HS-27A (cell line): ENCODE data around the gene ALG5.

Experiments used
- DNase-seq: peaks from one replicate; pipeline ENCODE4 v3.0.0-alpha.2; 2012; ENCODE audit warnings: low read depth, missing footprints

ALG5 gene

DNA sequence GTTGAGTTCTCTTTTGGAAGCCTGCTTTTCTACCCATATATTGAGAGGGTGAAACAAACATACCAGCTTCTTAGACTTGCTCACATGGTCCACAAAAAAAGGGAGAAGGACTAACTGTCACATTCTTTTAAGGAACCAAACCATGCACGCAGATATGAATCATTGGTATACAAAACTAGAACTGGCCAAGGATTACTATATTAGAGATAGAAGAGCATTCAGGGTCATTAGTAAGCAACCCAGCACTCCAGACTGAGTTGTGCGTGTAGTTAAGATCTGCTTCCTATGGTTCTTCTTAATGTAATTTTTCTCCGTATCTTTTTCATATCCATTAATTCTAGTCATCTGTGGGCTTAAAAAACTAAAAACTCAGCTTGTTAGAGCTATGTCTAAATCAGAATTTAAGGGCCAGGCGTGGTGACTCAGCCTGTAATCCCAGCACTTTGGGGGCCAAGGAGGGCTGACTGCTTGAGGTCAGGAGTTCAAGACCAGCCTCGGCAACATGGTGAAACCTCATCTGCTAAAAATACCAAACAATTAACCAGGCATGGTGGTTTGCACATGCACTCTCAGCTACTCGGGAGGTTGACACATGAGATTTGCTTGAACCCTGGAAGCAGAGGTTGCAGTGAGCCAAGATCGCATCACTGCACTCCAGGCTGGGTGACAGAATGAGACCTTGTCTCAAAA lies 19.6 kb downstream of the ALG5 start:
- no peak for DNase-seq

DNA sequence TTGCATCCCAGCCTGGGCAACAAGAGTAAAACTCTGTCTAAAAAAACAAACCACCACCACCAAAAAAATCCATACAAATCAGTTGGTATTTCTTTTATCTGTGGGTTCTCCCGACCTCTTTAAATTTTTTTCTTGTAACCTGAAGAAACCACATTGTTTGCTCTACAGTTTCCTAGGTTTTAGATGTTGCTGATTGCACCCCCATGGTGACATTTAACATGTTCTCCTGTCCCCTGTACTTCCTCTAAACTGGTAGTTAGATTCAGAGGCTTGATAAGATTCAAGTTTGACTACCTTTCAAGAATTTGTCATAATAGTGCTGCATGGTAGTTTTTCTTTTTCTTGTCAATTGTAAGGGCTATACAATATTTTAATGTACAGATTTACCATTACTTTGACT lies 24.0 kb downstream of the ALG5 start:
- no peak for DNase-seq

DNA sequence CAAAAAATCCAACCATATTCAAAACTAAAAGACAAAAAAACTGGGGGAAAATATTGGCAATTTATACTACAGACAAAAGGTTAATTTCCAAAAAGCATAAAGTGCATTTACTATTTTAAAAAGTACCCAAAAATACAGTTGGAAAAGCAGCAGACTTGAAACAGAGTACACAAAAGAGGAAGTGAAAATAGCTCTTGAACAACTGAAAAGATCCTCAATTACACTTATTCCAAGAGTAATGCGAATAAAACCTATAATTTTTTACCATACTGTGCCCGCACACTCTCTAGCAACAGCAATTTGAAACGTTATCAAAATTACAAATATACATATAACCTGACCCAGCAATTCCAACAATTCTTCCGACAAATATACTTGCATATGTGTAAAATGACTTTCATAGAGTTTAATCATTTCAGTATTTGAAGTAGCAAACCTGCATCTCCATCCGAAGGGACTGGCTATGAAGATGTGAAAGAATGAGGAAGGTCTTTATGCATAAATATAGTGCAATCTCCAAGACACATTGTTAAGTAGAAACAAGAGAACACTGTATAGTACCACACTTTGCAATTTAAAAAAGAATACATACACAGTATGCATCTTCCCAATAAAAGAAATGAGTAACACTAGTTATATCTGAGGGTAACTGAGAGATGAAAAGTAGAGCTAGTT lies 25.4 kb downstream of the ALG5 start:
- DNase-seq: no peak

DNA sequence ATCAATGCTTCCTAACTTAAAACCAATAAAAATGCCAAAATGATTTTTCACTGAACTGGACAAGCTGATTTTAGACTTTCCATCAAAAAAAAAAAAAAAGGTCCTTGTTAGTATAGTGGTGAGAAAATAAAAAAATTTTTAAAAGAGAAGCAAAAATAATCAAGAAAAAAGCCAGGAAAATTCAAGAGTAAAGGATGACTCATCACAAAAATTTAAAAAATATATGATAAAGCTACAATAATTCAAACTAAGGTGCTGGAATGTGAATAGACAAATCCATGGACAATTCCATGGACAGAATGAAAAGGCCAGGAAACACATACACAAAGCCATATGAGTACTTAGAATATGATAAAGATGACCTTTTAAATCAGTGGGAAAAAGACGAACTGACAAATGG lies 26.1 kb downstream of the ALG5 start:
- DNase-seq: no peak

DNA sequence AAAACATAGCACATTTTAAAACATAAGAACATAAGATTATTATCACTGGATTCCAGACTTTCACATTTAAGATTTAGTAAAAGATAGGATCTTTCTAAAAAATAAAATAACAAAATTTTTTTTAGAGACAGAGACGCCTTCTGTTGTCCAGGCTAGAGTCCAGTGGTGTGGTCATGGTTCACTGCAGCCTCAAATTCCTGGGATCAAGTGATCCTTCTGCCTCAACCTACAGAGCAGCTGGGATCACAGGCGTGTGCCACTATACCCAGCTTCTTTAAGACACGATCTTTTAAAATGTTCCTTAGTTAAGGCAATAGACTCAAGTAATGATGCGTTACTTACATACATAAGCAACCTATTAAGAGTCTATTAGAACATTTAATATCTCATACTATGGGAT lies 32.7 kb downstream of the ALG5 start:
- no peak for DNase-seq

DNA sequence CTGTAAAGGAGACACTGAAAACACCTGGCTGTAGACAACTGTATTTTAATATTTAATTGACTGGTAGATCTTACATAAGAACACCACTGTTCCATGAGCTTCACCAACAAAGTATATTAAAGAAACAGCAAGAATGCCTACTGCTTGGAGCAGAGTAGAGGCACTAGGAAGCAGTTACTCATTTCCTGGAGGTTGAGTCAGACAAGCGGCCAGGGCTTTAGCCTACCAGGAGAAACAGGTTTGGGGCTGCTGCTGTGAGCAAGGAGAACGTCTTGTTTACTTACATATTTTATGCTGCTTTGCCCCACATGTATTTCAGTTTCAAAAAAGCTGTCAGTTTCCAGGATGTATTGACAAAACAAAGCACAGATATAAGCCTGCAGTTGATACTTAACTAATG lies 33.4 kb downstream of the ALG5 start:
- peak; percentile 26 for DNase-seq

DNA sequence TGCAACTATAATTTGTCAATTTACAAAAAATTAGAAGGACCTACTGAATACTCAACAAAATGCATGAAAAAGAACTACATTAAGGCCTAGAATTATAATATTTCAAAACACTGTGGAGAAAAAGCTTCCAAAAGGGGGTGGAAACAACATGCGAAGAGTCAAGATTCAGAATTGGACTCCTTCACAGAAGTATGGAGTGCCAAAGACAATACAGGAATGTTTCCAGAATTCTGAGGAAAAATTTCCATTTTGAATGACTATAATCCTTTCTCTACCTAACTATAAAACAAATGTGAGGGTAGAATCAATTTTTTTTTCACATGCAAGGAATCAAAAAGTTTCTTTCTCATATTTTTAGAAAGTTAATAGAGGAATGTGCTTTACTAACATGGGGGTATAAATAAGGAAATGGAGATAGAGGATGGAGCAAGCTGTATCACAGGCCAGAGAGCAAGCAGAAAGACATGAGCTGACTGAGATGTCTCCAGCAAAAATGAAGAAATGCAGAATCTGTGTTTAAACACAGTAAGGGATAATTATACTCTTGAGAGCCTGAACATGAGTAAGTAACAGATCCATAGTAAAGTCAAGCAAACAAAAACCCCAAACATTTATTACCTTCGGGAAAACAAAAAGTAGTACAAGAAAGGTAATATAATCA lies 39.6 kb downstream of the ALG5 start:
- DNase-seq: no peak

DNA sequence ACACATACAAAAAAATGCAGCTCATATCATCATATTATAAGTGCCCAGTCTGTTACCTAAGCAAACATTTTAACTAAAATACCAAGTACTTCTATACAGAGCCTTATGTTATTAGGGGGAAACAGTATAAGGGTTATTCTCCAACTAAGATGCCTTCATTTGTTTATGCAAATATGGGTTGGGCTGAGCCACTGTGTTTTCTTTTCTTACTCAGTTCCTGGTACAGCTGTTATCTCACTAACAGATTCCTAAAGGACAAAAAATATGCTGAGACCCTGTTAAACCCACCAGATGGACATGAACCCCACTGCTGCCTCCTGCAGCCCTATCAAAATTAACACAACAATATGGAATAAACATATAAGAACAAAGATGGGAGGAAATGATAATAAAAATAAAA lies 44.6 kb downstream of the ALG5 start:
- no peak for DNase-seq

DNA sequence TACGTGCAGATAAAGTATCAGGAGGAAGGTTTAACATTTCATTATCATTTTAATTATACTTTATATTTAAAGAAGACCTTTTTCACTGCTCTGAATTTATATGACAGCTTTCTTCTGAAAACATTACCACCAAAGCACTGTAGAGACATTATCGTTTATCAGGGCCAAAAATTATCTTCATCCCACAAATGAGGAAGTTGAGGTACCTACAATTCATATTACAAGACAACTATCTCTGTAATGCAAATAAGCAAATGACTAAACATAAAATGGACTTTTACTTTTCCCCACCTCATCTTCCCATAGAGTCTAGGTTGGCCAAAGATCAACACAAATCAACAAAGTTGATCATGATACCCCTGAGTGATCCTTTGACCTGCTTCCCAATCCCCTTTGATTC lies 48.2 kb downstream of the ALG5 start:
- no peak for DNase-seq

DNA sequence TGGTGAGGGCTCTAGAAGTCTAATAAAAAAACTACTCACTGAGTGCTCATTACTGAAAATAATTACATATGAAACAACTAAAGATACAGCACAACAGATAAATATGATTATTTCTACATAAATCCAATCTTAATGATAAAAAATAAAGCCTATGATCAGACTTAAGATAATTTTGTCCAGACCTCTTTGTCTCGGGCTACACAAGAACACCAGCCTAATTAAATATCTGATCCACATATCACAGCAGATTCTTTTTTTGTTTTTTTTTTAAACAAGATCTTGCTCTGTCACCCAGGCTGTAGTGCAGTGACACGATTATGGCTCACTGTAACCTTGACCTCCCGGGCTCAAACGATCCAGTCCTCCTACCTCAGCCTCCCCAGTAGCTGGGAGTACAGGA lies 48.8 kb downstream of the ALG5 start:
- no peak for DNase-seq

DNA sequence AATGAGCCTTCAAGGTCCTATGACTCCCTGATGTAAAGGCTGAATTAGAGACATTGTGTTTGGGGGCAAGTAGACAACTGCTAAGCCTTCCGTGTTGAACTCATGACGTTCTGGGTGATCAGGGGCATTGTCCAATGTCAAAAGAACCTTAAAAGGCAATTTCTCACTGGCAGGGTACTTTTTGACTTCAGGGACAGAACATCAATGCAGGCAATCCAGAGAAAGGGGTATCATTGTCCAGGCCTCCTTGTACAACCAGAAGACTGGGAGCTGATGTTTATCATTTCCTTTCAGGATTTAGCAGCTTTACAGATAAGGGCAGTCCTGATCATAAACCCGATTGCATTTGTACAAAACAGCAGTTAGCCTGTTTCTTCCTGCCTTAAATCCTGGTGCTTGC lies 54.1 kb downstream of the ALG5 start:
- no peak for DNase-seq

DNA sequence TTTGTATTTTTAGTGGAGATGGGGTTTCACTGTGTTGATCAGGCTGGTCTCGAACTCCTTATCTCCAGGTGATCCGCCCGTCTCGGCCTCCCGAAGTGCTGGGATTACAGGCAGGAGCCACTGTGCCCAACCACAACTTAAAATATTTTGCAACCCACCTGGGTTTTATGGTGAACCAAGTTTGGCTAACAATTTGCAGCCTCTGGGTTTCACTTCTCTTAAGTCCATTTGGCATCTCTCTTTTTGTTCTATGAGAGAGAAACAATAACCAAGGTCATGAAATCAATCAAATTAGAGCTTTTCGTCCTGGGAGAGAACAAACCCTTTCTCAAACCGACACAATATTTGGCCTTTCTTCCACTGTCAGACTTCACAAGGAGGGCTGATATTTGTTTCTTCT lies 73.5 kb downstream of the ALG5 start:
- no peak for DNase-seq

DNA sequence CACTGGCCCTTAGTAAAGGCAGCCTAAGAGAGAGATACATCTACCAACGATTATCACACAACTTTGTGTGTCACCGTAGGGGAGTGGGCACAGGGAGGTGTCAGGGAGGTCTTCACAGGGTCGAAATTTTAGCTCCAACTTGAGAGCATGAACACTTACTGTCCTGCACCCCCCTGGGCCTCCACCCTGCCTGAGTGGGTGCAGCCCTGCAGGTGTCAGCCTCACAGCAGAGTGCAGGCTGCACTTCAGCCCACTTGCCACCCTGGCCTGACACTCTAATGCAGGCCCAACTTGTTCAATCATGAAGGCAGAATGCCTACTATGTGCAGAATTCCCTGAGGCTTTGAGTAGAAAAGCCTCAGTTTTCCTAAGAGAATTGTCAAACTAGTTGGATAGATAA lies 75.1 kb downstream of the ALG5 start:
- DNase-seq: no peak

DNA sequence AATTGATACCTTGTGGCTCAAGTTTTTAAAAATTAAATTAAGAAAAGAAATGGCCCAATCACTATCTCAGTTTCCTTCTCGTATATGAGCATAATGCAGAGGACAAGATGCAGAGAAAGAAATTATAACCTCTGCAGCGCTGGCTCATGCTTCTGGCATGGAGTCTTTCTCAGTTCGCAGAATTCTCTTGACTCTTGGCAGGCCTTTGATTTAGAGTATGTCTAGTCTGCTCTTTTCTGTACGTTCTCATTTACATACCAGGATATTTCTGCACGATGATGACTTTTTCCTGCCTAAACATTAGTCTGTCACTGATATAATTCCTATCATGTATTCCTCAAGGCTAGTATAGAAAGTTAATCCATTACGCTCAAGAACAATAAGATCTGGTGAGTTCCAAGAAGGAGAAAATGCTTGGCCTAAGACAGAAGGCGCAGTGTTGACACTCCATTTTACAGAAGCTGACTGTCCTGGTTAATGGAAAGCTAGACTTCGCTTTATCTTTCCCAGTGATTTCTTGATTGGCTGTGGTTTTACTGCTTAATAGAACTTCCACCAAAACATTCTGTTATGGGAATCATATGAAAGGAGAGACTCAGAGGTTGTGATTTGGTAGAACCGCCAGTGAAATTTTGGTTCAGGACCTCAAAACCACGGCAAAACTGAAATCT lies 77.4 kb downstream of the ALG5 start:
- DNase-seq: no peak

DNA sequence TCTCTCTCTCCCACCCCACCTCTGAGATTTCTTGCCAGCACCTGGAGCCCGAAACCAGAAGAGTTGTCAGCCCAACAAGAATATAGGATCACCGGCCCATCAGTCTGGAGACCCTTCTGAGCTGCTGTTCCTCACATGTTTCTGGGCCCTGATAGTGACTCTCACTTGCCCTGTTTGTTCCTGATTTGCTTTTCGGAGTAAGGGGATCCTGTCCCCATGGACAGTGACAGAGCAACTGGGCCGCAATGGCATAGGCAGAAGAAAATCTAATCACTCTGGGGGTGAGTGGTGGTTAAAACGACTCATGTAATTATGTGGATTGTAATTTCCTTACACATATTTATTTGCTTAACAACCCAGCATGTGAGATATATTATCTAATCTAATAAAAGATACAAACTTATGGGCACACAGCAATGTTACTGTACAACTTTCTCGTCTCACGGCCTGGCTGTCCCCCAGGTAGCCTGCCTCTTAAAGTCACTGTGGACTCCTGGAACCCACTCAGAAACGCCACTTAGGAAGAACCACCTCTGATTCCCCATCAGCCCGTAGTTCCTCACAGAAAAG lies 78.4 kb downstream of the ALG5 start:
- no peak for DNase-seq

DNA sequence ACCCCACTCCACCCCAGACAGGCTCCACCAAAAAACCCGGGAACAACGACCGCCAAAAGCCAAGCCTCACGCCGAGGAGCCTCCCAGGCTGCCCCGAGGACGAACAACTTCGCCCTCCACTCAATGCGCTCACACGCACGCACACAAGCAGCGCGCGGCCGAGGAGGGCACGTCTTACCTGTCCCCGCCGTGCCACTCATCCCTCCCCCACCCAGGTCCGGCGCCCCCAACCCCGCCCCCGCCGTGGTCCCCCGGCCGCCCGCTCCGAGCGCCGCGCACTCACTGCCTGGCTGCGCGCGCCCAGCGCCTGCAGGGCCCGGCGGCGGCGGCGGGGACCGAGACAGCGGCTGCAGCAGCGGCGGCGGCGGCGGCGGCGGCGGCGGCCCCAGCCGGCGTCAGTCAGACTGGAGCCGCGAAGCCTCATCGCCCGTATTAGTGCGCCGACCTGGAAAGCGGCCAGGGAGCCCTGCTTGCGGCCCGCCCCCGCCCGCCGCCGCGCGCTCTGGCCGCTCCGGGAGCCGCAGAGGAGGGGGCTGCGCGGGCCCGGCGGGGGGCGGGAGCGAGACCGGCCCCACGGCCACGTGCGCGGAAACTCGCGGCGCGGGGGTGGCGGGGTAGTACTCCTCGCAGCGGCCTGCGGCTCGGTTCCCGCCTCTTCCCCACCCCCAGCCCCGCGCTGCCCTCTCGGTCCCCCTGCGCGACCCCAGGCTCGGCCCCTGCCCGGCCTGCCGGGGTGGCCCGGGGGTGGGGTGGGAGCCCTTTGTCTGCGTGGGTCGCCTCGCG lies 79.1 kb downstream of the ALG5 start, which contains the start of gene SMAD9:
SMAD9 (minus strand) TSS at position 406 of the 783 bp plus-strand sequence. CDS start 40,549 bp downstream, outside the sequence.
- DNase-seq: no peak

DNA sequence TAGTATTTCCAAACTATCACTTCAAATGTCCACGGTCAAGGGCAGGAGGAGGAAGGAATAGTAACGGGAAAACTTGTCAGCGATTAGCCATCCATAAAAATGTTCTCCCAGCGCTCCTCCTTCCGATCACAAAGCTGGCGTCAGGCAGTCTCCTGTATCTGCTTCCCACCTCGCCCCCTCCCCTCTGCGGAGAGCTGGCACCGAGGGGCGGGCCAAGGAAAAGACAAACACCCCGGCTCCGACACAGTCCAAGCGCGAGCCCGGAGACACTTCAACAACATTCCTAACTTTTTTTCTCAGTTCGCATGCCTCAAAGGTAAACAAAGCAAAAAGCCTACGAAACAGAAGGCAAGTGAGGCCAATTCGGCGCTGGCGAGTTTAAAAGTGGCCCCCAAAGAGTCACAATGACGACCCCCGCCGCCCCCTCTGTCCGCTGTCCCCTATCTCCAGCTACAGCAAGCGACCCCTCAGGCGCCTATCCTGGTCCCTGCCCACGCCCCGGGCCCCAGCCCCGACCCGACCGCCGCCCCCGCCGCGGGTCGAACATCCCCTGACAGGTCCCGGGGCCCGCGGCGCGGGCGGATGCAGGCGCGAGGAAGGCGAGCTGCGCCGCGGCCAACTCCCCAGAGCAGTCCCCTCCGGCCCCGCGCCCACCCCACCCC lies 79.8 kb downstream of the ALG5 start:
- DNase-seq: no peak

DNA sequence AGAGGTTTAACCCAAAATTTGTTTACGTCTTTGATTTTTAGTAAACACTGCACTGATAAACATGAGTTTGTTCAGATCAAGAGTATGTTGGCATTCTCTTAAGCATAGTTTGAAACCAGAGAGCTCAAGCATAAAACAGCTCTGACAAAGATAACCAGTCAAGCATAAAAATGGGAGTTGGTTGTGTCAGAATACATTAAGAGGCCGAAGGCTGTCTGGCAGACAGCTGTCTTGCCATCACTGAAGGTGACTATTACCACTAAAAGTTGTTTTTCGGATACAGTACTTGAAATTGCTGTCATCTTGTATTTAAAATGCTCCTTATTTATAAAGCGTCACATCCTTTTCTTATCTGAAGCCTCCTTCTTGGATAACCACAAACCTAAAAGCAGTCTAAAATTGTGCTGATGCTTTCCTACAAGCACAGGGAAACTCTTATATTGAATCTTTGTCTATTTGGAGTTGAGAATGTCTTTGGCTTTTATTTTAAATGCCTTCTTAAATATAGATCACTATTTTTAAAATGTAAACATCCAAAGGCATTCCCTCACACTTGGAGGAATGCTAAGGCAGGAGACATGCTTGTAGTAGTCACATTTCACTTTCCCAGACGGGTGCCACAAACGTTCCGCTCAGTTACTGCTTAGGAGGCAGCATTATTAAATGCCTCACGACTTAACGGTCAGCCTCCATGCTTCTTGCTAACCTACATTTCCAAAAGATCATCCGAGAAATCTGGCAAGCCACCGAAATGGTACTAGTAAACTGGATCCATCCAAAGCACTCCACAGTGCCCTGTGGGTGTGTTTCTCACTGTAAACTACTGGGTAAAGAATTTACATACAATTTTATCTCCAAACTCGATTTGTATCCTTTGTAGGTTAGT lies 80.7 kb downstream of the ALG5 start:
- DNase-seq: no peak

DNA sequence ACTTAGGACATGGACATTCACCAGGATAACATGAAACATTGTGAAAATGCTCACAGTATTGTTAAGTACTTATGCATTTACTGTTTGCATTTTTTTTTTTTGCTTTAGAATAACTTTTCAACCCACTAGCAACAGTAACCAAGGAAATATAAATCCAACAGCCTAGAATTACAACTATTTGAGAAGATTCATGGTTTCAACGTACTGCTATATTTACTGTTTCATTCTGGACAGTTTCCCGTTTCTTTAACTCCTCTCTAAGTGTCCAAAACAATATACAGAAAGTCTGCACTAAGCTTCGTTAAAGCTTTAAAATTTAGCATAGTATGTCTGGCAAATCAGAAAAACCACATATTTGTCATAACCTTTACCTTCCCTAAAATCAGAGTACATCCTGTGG lies 81.8 kb downstream of the ALG5 start:
- DNase-seq: no peak
